Loucy (cell line): ENCODE measurements around the gene ARL14EP.
A peak's percentile ranks its signal among the peaks of the same experiment; 100 is the strongest.

Source experiments
- H2AFZ ChIP-seq: fragments of 200-600 bp; sonication (generic); 2 replicates; pipeline ENCODE4 v1.6.0; 2016; ENCODE audit warnings: antibody characterized with exemption, mild to moderate bottlenecking, low read length, moderate library complexity
- H3F3A ChIP-seq: fragments of 200-600 bp; 2 replicates; pipeline ENCODE4 v1.6.0; 2016; ENCODE audit warnings: antibody characterized with exemption, low read depth, mild to moderate bottlenecking
- H3K27me3 ChIP-seq: fragments of 200-600 bp; sonication (generic); 2 replicates; pipeline ENCODE4 v1.6.1; 2014; ENCODE audit warnings: low read length, mild to moderate bottlenecking; ENCODE audit not compliant: insufficient read depth, poor library complexity, severe bottlenecking
- H3K36me3 ChIP-seq: fragments of 200-600 bp; sonication (generic); 2 replicates; pipeline ENCODE4 v1.6.1; 2016; ENCODE audit warnings: low read length; ENCODE audit not compliant: insufficient read depth
- H3K4me1 ChIP-seq: fragments of 200-600 bp; sonication (generic); 2 replicates; pipeline ENCODE4 v1.5.1; 2014; ENCODE audit warnings: low read length, mild to moderate bottlenecking; ENCODE audit not compliant: insufficient read depth, poor library complexity, severe bottlenecking
- H3K4me2 ChIP-seq: fragments of 200-600 bp; sonication (generic); 2 replicates; pipeline ENCODE4 v1.6.0; 2014; ENCODE audit warnings: antibody characterized with exemption, low read length, low read depth, mild to moderate bottlenecking; ENCODE audit not compliant: poor library complexity, severe bottlenecking
- H3K4me3 ChIP-seq: fragments of 200-600 bp; sonication (generic); 2 replicates; pipeline ENCODE4 v1.5.1; 2014; ENCODE audit warnings: low read length, mild to moderate bottlenecking, mixed read lengths; ENCODE audit not compliant: poor library complexity, severe bottlenecking
- H3K79me2 ChIP-seq: fragments of 200-600 bp; sonication (generic); 2 replicates; pipeline ENCODE4 v1.6.1; 2014; ENCODE audit warnings: low read length; ENCODE audit not compliant: insufficient read depth
- H3K9ac ChIP-seq: fragments of 200-600 bp; sonication (generic); 2 replicates; pipeline ENCODE4 v1.6.0; 2014; ENCODE audit warnings: mild to moderate bottlenecking, low read depth, low read length, moderate library complexity; ENCODE audit not compliant: poor library complexity, severe bottlenecking
- H3K9me2 ChIP-seq: fragments of 200-600 bp; sonication (generic); replicated peaks from 2 replicates; pipeline ENCODE4 v1.6.1; 2016; ENCODE audit warnings: low read depth, low read length, mixed read lengths
- H3K9me3 ChIP-seq: fragments of 200-600 bp; sonication (generic); 2 replicates; pipeline ENCODE4 v1.6.1; 2014; ENCODE audit warnings: mild to moderate bottlenecking, antibody characterized with exemption, low read length, low read depth; ENCODE audit not compliant: insufficient read depth
- H4K20me1 ChIP-seq: fragments of 200-600 bp; sonication (generic); 2 replicates; pipeline ENCODE4 v1.6.0; 2014; ENCODE audit warnings: antibody characterized with exemption, low read length, mild to moderate bottlenecking; ENCODE audit not compliant: insufficient read depth, poor library complexity, severe bottlenecking
- EZH2phosphoT487 ChIP-seq: fragments of 200-600 bp; IDR thresholded peaks from 2 replicates; pipeline ENCODE4 v1.6.1; 2018; ENCODE audit warnings: antibody characterized with exemption, mild to moderate bottlenecking, moderate library complexity, borderline replicate concordance
- TF ChIP-seq, protein P1 (sequence below): fragments of 200-600 bp; sonication (generic); conservative IDR thresholded peaks from 2 replicates; pipeline ENCODE4 v1.5.1; 2014; ENCODE audit warnings: mild to moderate bottlenecking, antibody characterized with exemption, low read length

ARL14EP gene

GRCh38 chr11:30322826-30323710, at the start of gene ARL14EP:
Gene ARL14EP (plus strand): TSS chr11:30323104. CDS start chr11:30330949, 7,845 bp downstream.
- no peak for TF ChIP-seq EZH2phosphoT487
- TF ChIP-seq, protein P1, sequence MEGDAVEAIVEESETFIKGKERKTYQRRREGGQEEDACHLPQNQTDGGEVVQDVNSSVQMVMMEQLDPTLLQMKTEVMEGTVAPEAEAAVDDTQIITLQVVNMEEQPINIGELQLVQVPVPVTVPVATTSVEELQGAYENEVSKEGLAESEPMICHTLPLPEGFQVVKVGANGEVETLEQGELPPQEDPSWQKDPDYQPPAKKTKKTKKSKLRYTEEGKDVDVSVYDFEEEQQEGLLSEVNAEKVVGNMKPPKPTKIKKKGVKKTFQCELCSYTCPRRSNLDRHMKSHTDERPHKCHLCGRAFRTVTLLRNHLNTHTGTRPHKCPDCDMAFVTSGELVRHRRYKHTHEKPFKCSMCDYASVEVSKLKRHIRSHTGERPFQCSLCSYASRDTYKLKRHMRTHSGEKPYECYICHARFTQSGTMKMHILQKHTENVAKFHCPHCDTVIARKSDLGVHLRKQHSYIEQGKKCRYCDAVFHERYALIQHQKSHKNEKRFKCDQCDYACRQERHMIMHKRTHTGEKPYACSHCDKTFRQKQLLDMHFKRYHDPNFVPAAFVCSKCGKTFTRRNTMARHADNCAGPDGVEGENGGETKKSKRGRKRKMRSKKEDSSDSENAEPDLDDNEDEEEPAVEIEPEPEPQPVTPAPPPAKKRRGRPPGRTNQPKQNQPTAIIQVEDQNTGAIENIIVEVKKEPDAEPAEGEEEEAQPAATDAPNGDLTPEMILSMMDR, result no peak
- Histone ChIP-seq H3K79me2 (peaks cover 45% of the 10 kb centered on the region), H3K4me2 (peak within 1 kb of the TSS; percentile 82), H4K20me1 (peaks cover 31% of the 10 kb centered on the region), H3F3A (no peaks in the 10 kb centered on the region), H3K9ac (peak within 1 kb of the TSS; percentile 86), H3K4me3 (peak within 1 kb of the TSS; percentile 89), H3K27me3 (no peaks in the 10 kb centered on the region), H3K36me3 (no peaks in the 10 kb centered on the region), H3K9me2 (0 out of 2 replicates have a peak, but pooled peaks cover 5% of the 10 kb centered on the region), H3K9me3 (no peaks in the 10 kb centered on the region), H2AFZ (peak within 1 kb of the TSS; percentile 87), H3K4me1 (peaks cover 35% of the 10 kb centered on the region)

GRCh38 chr11:30277176-30277575, 45.7 kb upstream of the ARL14EP start:
- H3K9me2 ChIP-seq, result no peaks in the 10 kb centered on the region
- H2AFZ ChIP-seq, result no peak overlapping the region
- H3K9me3 ChIP-seq, result no peaks in the 10 kb centered on the region
- no peak overlapping the region for H3K4me2 ChIP-seq
- no peaks in the 10 kb centered on the region for H3K79me2 ChIP-seq
- H3K36me3 ChIP-seq, result no peaks in the 10 kb centered on the region
- no peak overlapping the region for H3K4me3 ChIP-seq
- H4K20me1 ChIP-seq, result no peaks in the 10 kb centered on the region
- H3F3A ChIP-seq, result no peaks in the 10 kb centered on the region
- H3K9ac ChIP-seq, result no peak overlapping the region
- TF ChIP-seq, protein P1, result no peak
- no peak for TF ChIP-seq EZH2phosphoT487
- no peaks in the 10 kb centered on the region for H3K27me3 ChIP-seq
- peaks cover 20% of the 10 kb centered on the region for H3K4me1 ChIP-seq

GRCh38 chr11:30279796-30280195, 43.1 kb upstream of the ARL14EP start:
- H4K20me1 ChIP-seq, result no peaks in the 10 kb centered on the region
- TF ChIP-seq, protein P1, result no peak
- no peak for TF ChIP-seq EZH2phosphoT487
- H3K4me3 ChIP-seq, result no peak overlapping the region
- H3F3A ChIP-seq, result no peaks in the 10 kb centered on the region
- H3K4me2 ChIP-seq, result no peak overlapping the region
- H3K9me2 ChIP-seq, result no peaks in the 10 kb centered on the region
- H3K9me3 ChIP-seq, result no peaks in the 10 kb centered on the region
- no peaks in the 10 kb centered on the region for H3K79me2 ChIP-seq
- H3K27me3 ChIP-seq, result no peaks in the 10 kb centered on the region
- H2AFZ ChIP-seq, result no peak overlapping the region
- H3K4me1 ChIP-seq, result peaks cover 33% of the 10 kb centered on the region
- H3K9ac ChIP-seq, result no peak overlapping the region
- no peaks in the 10 kb centered on the region for H3K36me3 ChIP-seq
